ENCODE results near the gene BCDIN3D. TPM values are rescaled to one million over a fixed set of nuclear protein-coding genes. Genes with fewer than 3 reads are reported as not detected.

Gene BCDIN3D
- total RNA-seq, 1 experiment from 2014 or later = 4.5 TPM

DNA sequence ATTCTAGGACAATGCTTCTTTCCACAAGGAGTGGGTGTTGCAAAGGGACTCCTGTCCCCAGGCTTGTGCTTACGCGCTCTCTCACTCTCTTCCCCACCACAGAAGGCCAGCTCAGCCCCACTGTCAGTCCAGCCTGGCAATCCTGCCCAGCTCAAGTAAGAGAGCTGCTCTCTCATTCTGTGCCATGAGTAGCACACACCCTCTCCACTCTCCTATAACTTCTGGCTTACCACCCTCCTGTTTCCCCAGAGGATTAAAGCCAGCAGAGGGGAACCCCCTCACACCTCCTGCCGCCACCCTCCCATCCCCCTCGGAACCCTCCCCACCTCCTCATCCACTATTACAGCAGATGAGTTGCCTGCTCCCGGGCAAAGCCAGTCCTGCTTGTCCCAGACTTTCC lies 31.8 kb downstream of the BCDIN3D start:
- Histone ChIP-seq H3F3A (ENCODE audit: low read length, unreplicated experiment) (no peaks in the 10 kb centered on the region), H3K9me3 (ENCODE audit: low read length) (no peaks in the 10 kb centered on the region), H3K9me2 (replicated peaks; ENCODE audit: low read length) (no peaks in the 10 kb centered on the region), H3K4me3 (ENCODE audit: low read length) (no peak overlapping the region), H3K27ac (ENCODE audit: low read length) (no peak overlapping the region), H4K20me1 (ENCODE audit: low read length) (no peaks in the 10 kb centered on the region), H3K9ac (ENCODE audit: low read length) (no peak overlapping the region), H3K79me2 (ENCODE audit: low read length) (no peaks in the 10 kb centered on the region), H2AFZ (ENCODE audit: low read length) (no peak overlapping the region), H3K27me3 (ENCODE audit: low read length) (no peaks in the 10 kb centered on the region), H3K4me2 (ENCODE audit: low read length) (no peak overlapping the region), H3K4me1 (ENCODE audit: insufficient read depth, low read length) (no peaks in the 10 kb centered on the region), H3K36me3 (ENCODE audit: low read depth, low read length) (no peaks in the 10 kb centered on the region)
- ChIA-PET POLR2A (ENCODE audit: unreplicated experiment) (no interaction called here), CTCF (no interaction called here)
- DNase-seq (no peak), ATAC-seq (no peak)
- intact Hi-C loops (cut with micrococcal nuclease) = no loop called here
- TF ChIP-seq EZH2 (IDR thresholded peaks at IDR 0.05; ENCODE audit: low read length, unreplicated experiment) (no peak), EZH2phosphoT487 (IDR thresholded peaks at IDR 0.05; ENCODE audit: borderline replicate concordance, low read length) (no peak)
- TF ChIP-seq, protein P1, sequence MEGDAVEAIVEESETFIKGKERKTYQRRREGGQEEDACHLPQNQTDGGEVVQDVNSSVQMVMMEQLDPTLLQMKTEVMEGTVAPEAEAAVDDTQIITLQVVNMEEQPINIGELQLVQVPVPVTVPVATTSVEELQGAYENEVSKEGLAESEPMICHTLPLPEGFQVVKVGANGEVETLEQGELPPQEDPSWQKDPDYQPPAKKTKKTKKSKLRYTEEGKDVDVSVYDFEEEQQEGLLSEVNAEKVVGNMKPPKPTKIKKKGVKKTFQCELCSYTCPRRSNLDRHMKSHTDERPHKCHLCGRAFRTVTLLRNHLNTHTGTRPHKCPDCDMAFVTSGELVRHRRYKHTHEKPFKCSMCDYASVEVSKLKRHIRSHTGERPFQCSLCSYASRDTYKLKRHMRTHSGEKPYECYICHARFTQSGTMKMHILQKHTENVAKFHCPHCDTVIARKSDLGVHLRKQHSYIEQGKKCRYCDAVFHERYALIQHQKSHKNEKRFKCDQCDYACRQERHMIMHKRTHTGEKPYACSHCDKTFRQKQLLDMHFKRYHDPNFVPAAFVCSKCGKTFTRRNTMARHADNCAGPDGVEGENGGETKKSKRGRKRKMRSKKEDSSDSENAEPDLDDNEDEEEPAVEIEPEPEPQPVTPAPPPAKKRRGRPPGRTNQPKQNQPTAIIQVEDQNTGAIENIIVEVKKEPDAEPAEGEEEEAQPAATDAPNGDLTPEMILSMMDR (conservative IDR thresholded peaks at IDR 0.05; ENCODE audit: low read depth, low read length) = no peak
- no TSS peak for BruUV-seq (replicated peaks)

DNA sequence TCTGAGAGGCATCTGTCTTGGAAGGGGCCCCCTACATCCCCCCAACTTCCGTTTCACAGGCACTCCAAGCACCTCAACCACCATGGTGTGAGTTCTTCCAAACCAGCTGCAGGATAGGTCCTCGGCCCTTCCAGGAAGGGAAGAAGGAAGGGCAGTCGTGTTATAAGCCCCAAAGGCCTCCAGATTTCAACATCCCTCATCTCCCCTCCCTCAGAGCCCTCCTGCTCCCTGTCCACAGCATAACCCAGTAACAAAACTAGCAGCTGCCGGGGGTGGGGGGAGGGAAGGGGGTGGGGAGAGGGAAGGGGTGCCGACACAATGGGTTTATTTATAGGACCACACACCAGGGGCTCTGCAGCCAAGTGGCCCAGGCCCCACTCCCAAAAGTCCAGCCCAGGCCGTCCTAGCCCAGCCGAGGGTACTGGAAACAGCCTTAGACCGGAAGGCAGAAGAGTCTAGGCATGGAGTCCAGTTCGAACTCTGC lies 33.0 kb downstream of the BCDIN3D start:
- no TSS peak for BruUV-seq (replicated peaks)
- Histone ChIP-seq H2AFZ (ENCODE audit: low read length) (no peak overlapping the region), H3F3A (ENCODE audit: low read length, unreplicated experiment) (no peaks in the 10 kb centered on the region), H3K4me1 (ENCODE audit: insufficient read depth, low read length) (no peaks in the 10 kb centered on the region), H4K20me1 (ENCODE audit: low read length) (no peaks in the 10 kb centered on the region), H3K79me2 (ENCODE audit: low read length) (no peaks in the 10 kb centered on the region), H3K9ac (ENCODE audit: low read length) (no peak overlapping the region), H3K4me3 (ENCODE audit: low read length) (no peak overlapping the region), H3K27ac (ENCODE audit: low read length) (no peak overlapping the region), H3K27me3 (ENCODE audit: low read length) (no peaks in the 10 kb centered on the region), H3K36me3 (ENCODE audit: low read depth, low read length) (no peaks in the 10 kb centered on the region), H3K9me3 (ENCODE audit: low read length) (no peaks in the 10 kb centered on the region), H3K9me2 (replicated peaks; ENCODE audit: low read length) (no peaks in the 10 kb centered on the region), H3K4me2 (ENCODE audit: low read length) (no peak overlapping the region)
- DNase-seq = no peak
- intact Hi-C loops (cut with micrococcal nuclease) = no loop called here
- ChIA-PET CTCF (no interaction called here), POLR2A (ENCODE audit: unreplicated experiment) (no interaction called here)
- ATAC-seq = no peak
- TF ChIP-seq EZH2 (IDR thresholded peaks at IDR 0.05; ENCODE audit: low read length, unreplicated experiment) (no peak), EZH2phosphoT487 (IDR thresholded peaks at IDR 0.05; ENCODE audit: borderline replicate concordance, low read length) (no peak)
- TF ChIP-seq, protein P1 (conservative IDR thresholded peaks at IDR 0.05; ENCODE audit: low read depth, low read length) = no peak

DNA sequence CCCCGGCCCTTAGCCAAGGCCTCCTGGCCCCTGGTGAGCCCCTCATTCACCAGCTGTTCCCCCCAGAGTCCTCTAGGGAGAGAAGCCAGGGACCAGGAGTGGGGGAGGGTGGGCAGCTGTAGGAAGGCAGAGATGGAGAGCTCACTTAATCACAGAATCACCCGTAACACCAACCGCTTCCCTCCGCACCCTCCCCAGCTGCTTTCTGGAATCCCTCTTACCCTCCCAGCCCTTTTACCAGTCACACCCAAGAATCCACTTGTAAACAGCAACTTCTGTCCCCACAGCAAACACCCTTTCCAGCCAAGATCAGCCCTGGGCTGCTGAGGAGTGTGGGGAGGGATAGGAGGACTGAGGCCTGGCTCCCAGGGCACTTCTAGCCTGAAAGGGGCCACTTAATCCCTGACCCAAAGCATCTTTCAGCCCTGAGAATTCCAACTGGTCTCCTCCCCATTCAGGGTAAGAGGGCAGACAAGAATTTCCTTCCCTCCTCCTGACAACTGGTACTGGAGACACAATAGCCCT lies 33.5 kb downstream of the BCDIN3D start:
- TF ChIP-seq, protein P1 (conservative IDR thresholded peaks at IDR 0.05; ENCODE audit: low read depth, low read length) = no peak
- TF ChIP-seq EZH2 (IDR thresholded peaks at IDR 0.05; ENCODE audit: low read length, unreplicated experiment) (no peak), EZH2phosphoT487 (IDR thresholded peaks at IDR 0.05; ENCODE audit: borderline replicate concordance, low read length) (no peak)
- CTCF ChIA-PET = no interaction called here
- no peak overlapping the region for H3K4me2 ChIP-seq (ENCODE audit: low read length)
- POLR2A ChIA-PET (ENCODE audit: unreplicated experiment) = no interaction called here
- no peaks in the 10 kb centered on the region for H4K20me1 ChIP-seq (ENCODE audit: low read length)
- ATAC-seq (no peak), DNase-seq (no peak)
- no peak overlapping the region for H3K4me3 ChIP-seq (ENCODE audit: low read length)
- intact Hi-C loops (cut with micrococcal nuclease) = no loop called here
- no peak overlapping the region for H3K9ac ChIP-seq (ENCODE audit: low read length)
- H3K27me3 ChIP-seq (ENCODE audit: low read length) = no peaks in the 10 kb centered on the region
- no peaks in the 10 kb centered on the region for H3F3A ChIP-seq (ENCODE audit: low read length, unreplicated experiment)
- no peak overlapping the region for H2AFZ ChIP-seq (ENCODE audit: low read length)
- no peaks in the 10 kb centered on the region for H3K4me1 ChIP-seq (ENCODE audit: insufficient read depth, low read length)
- no TSS peak for BruUV-seq (replicated peaks)
- H3K9me3 ChIP-seq (ENCODE audit: low read length) = no peaks in the 10 kb centered on the region
- H3K27ac ChIP-seq (ENCODE audit: low read length) = no peak overlapping the region
- H3K9me2 ChIP-seq (replicated peaks; ENCODE audit: low read length) = no peaks in the 10 kb centered on the region
- H3K79me2 ChIP-seq (ENCODE audit: low read length) = no peaks in the 10 kb centered on the region
- H3K36me3 ChIP-seq (ENCODE audit: low read depth, low read length) = no peaks in the 10 kb centered on the region
